ENCODE results near the gene PPP1R9A.

DNA sequence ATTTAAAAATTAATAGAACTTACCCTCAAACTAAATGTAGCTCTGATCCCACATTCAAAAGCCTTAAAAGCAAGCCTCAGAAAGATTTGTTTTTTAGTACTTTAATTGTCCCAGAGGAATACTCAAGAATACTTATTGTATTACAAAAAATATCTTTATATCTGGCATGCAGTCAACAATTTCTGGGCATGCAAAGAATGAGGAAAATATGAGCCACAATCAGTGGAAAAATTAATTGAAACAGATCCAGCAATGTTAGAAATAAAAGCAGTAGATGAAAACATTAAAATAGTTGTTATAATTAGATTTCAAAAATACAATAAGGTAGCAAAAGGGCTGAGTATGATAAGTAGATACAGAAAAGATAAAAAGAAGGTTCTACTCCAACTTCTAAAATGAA is 262.3 kb downstream of the PPP1R9A start:
- no peak for TF ChIP-seq CTCF (IDR thresholded peaks at IDR 0.05; ENCODE audit: low read depth, low read length, poor library complexity, severe bottlenecking)
- TF ChIP-seq EZH2phosphoT487 (IDR thresholded peaks at IDR 0.05; ENCODE audit: borderline replicate concordance, low read length) = no peak

All from DOHH2 (cell line).